Measurements from ENCODE around the gene PLD5. TPM values are rescaled to one million over a fixed set of nuclear protein-coding genes. Genes with fewer than 3 reads are reported as not detected.

The PLD5 gene
- total RNA-seq, 1 donor from 2014 or later: not detected

DNA sequence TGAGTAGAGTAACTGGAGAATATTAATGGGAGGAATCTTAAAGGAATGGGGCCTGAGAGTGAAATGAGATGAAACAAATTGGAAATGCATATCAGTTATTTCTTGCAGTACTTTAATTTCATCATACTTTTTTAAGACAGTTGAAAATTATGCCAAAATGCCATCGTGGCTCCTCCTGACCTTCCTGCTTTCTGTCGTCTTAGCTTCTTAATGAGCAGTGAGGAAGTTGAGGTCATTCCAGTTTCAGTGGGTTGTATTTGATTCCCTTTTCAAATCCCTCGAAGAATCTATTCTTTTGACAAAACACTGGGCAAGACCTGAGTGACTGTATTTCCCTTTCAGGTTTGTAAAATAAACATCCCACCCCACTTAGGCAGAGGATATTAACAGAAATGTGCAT is 390.7 kb downstream of the PLD5 start:
- no peaks in the 10 kb centered on the region for H3K36me3 Mint-ChIP-seq (ENCODE audit: low read depth)
- no peak for DNase-seq (ENCODE audit: low spot score)
- H3K4me3 Mint-ChIP-seq (ENCODE audit: unreplicated experiment): no peak overlapping the region
- TF ChIP-seq, protein P1, sequence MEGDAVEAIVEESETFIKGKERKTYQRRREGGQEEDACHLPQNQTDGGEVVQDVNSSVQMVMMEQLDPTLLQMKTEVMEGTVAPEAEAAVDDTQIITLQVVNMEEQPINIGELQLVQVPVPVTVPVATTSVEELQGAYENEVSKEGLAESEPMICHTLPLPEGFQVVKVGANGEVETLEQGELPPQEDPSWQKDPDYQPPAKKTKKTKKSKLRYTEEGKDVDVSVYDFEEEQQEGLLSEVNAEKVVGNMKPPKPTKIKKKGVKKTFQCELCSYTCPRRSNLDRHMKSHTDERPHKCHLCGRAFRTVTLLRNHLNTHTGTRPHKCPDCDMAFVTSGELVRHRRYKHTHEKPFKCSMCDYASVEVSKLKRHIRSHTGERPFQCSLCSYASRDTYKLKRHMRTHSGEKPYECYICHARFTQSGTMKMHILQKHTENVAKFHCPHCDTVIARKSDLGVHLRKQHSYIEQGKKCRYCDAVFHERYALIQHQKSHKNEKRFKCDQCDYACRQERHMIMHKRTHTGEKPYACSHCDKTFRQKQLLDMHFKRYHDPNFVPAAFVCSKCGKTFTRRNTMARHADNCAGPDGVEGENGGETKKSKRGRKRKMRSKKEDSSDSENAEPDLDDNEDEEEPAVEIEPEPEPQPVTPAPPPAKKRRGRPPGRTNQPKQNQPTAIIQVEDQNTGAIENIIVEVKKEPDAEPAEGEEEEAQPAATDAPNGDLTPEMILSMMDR (IDR thresholded peaks at IDR 0.05): no peak
- no peak overlapping the region for H3K27ac Mint-ChIP-seq (ENCODE audit: unreplicated experiment)
- H3K4me1 Mint-ChIP-seq (ENCODE audit: low read depth): no peaks in the 10 kb centered on the region
- peaks cover 2% of the 10 kb centered on the region for H3K27me3 Mint-ChIP-seq (ENCODE audit: low read depth)
- peaks cover 6% of the 10 kb centered on the region for H3K9me3 Mint-ChIP-seq (ENCODE audit: low read depth)

DNA sequence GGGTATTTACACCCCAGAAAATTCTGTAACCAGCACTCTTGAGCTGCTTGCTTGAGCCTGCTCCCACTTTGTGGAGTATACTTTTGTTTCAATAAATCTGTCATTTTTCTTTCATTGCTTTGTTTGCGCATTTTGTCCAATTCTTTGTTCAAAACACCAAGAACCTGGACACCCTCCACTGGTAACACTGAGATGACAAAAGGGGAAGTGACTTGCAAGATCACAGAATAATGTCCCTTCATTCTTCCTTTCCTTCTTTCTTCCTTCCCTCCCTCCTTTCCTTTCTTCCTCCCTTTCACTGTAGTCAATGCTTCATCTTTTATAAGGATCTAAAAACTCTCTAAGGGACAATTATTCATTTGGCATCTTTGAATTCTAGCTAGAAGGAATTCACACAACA is 391.1 kb downstream of the PLD5 start:
- peaks cover 2% of the 10 kb centered on the region for H3K27me3 Mint-ChIP-seq (ENCODE audit: low read depth)
- no peaks in the 10 kb centered on the region for H3K36me3 Mint-ChIP-seq (ENCODE audit: low read depth)

DNA sequence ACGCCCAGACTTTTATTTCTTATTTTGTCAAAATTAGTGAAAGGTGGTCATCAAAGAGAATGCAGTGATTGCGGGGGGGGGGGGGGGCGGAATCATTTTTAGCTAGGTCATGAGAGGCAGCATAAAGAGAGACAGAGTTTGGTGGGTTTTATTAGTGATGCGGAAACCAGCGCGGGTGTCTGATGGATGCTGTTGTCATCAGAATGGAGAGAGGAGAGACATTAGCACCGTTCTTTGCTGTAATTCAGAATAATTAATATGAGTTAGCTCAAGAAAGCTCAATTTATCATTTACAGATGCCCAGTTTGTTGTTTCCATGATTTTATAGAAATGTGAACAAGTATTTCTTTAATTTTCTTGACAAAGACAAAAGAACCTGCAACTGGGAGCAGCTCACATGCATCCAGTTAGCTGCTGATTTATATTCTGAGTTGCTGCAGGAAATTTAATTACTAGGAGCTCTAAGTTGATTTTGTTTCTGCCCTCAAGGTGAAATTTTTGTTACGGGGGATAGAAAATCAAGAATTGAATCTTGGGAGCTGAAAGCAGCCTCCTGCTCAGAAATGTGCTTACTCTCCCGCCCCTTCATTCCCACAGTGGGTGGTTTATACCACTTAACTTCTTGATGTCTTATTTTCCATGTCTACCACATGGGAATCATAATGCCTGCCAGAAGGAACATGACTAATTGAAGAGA is 392.2 kb downstream of the PLD5 start:
- no peaks in the 10 kb centered on the region for H3K4me1 Mint-ChIP-seq (ENCODE audit: low read depth)
- DNase-seq (ENCODE audit: low spot score): no peak
- no peaks in the 10 kb centered on the region for H3K27me3 Mint-ChIP-seq (ENCODE audit: low read depth)
- peaks cover 9% of the 10 kb centered on the region for H3K9me3 Mint-ChIP-seq (ENCODE audit: low read depth)
- H3K36me3 Mint-ChIP-seq (ENCODE audit: low read depth): no peaks in the 10 kb centered on the region
- H3K4me3 Mint-ChIP-seq (ENCODE audit: unreplicated experiment): no peak overlapping the region
- TF ChIP-seq, protein P1 (IDR thresholded peaks at IDR 0.05): no peak
- no peak overlapping the region for H3K27ac Mint-ChIP-seq (ENCODE audit: unreplicated experiment)

More for the DNA sequence above, 391.1 kb downstream of the PLD5 start:
- DNase-seq (ENCODE audit: low spot score): no peak
- H3K4me3 Mint-ChIP-seq (ENCODE audit: unreplicated experiment): no peak overlapping the region
- no peaks in the 10 kb centered on the region for H3K4me1 Mint-ChIP-seq (ENCODE audit: low read depth)
- no peak overlapping the region for H3K27ac Mint-ChIP-seq (ENCODE audit: unreplicated experiment)
- TF ChIP-seq, protein P1 (IDR thresholded peaks at IDR 0.05): no peak
- H3K9me3 Mint-ChIP-seq (ENCODE audit: low read depth): peaks cover 6% of the 10 kb centered on the region

DNA sequence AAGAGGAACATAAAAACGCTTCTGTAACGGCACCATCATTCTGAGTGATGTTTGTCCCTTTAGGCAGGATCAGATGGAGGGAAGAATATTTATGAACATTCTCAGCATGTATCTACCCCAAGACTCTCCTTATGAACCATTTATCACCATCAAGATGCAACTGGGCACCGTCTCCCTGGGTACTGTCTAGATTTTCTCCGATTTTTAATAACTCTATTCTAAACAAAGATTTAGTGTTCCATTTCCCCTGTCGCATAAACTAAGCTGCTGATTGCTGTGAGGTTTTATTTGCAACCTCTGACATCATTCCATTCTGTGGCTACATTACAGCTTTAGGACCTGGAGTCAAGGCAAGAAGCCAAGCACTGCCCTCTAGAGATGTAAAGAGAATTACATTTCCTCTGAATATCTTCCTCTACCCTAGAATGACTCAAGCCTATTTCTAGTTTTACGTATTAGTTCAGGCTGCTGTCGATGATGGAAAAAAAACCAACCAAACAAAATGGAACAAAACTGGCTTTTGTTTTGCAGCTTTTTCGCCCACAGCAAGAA is 395.5 kb downstream of the PLD5 start:
- no peak for DNase-seq (ENCODE audit: low spot score)
- Mint-ChIP-seq H3K36me3 (ENCODE audit: low read depth) (no peaks in the 10 kb centered on the region), H3K4me3 (ENCODE audit: unreplicated experiment) (no peak overlapping the region), H3K9me3 (ENCODE audit: low read depth) (peaks cover 11% of the 10 kb centered on the region), H3K27me3 (ENCODE audit: low read depth) (peaks cover 2% of the 10 kb centered on the region), H3K27ac (ENCODE audit: unreplicated experiment) (no peak overlapping the region), H3K4me1 (ENCODE audit: low read depth) (no peaks in the 10 kb centered on the region)
- TF ChIP-seq, protein P1 (IDR thresholded peaks at IDR 0.05): peak; percentile 31

DNA sequence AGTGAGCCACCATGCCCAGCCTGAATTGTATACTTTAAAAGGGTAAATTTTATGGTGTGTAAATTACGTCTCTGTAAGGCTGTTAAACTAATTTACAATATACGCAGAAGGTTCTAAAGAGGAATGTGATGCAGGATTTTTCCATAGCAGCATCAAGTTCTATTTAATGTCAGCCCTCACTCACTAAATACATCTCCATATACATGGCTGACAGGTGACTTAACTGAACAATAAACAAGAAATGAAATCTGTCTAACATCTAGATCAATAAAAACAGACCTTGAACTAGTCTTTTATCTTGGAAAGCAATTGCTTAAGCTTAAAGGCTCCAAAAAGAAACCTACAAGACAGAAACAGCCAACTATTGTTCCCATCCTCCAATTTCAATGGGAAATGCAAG is 404.1 kb downstream of the PLD5 start:
- no peak overlapping the region for H3K4me3 Mint-ChIP-seq (ENCODE audit: unreplicated experiment)
- no peak for DNase-seq (ENCODE audit: low spot score)

More for the DNA sequence above, 404.1 kb downstream of the PLD5 start:
- Mint-ChIP-seq H3K9me3 (ENCODE audit: low read depth) (no peaks in the 10 kb centered on the region), H3K27ac (ENCODE audit: unreplicated experiment) (no peak overlapping the region), H3K27me3 (ENCODE audit: low read depth) (peaks cover 2% of the 10 kb centered on the region), H3K4me1 (ENCODE audit: low read depth) (no peaks in the 10 kb centered on the region), H3K36me3 (ENCODE audit: low read depth) (no peaks in the 10 kb centered on the region)
- TF ChIP-seq, protein P1 (IDR thresholded peaks at IDR 0.05): no peak
